COLO668 (cell line): ENCODE data around the gene ZNF225.
A peak's percentile ranks its signal among the peaks of the same experiment; 100 is the strongest.
"Not testable (repeated sequence)": the region's sequence is repeated elsewhere in the genome, so short reads cannot be mapped to it uniquely, and the experiment has no call there.

Experiments used
- DNase-seq: peaks from one replicate; lab custom pipeline; 2025; ENCODE audit not compliant: unreplicated experiment; lab: John Stamatoyannopoulos, UW

The ZNF225 gene

GRCh38 chr19:44113138-44113783 lies at the start of gene ZNF225:
TSS of gene ZNF225 (plus strand) at chr19:44113399. CDS start at chr19:44115828, 2,429 bp downstream.
- peak; percentile 93 for DNase-seq

- DNase-seq, result no peak
Observed at GRCh38 chr19:44066305-44066704, 46.9 kb upstream of the ZNF225 start.

DNA sequence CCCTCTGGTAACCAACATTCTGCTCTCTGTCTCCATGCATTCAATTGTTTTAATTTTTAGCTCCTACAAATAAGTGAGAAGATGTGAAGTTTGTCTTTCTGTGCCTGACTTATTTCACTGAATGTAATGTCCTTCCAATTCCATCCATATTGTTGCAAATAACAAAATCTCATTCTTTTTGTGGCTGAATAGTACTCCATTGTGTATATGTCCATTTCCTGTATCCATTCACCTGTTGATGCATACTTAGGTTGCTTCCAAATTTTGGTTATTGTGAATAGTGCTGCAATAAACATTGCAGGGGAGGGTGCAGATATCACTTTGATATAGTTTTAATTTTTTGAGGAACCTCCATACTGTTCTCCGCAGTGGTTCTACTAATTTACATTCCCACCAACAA lies 43.8 kb upstream of the ZNF225 start:
- DNase-seq, result no peak

DNA sequence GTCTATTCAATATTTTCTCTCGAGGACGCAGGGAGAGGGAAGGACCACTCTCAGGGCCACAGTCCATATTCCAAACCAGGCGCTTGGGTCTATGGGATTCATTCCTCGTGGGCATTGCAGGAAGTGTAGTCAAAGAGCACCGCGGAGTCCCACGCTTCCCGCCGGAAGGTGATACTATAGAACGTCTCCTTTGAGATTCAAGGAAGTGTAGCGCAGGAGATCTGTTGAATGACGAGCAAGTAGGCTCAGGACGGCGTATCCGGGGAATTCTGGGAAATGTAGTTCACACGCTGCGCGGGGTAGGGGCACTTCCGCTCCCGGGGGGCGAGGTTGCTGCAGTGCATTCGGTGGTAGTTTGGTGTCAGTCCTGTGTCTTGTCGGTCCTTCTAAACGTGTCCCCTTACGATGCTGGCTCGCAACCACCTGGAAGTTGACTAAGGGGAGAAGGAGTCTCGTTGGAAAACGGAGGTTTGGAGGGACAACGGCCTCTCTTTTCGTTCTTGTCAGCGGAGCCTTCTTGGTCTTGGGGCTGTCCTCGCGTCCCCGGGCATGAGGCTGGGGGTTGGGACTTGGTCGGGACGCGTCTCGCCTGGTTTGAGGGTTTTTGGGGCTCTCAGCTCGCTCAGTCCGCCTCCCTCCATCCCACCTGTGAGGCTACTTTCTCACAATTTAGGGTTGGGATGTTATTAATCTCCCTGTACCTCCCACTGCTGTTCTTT lies 41.2 kb upstream of the ZNF225 start, which contains the start of gene ZNF284:
ZNF284 (plus strand) TSS at position 336 of the 719 bp plus-strand sequence. CDS start 4,231 bp downstream, outside the sequence.
- DNase-seq, result peak; percentile 81

- peak; percentile 10 for DNase-seq
Observed at GRCh38 chr19:44072543-44073401, 40.4 kb upstream of the ZNF225 start.

- DNase-seq, result no peak
Observed at GRCh38 chr19:44076325-44076724, 36.9 kb upstream of the ZNF225 start.

DNA sequence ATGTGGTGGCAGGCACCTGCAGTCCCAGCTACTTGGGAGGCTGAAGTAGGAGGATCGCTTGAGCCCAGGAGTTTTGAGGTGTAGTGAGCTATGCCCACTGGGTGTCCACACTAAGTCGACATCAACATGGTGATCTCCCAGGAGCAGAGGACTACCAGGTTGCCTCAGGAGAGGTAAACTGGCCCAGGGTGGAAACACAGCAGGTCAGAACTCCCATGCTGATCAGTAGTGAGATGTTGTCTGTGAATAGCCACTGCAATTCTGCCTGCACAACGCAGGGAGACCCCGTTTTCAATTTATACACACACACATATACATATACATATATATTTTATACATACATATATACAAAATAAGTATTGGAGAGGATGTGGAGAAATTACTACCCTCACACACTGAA lies 21.1 kb upstream of the ZNF225 start:
- DNase-seq, result no peak

DNA sequence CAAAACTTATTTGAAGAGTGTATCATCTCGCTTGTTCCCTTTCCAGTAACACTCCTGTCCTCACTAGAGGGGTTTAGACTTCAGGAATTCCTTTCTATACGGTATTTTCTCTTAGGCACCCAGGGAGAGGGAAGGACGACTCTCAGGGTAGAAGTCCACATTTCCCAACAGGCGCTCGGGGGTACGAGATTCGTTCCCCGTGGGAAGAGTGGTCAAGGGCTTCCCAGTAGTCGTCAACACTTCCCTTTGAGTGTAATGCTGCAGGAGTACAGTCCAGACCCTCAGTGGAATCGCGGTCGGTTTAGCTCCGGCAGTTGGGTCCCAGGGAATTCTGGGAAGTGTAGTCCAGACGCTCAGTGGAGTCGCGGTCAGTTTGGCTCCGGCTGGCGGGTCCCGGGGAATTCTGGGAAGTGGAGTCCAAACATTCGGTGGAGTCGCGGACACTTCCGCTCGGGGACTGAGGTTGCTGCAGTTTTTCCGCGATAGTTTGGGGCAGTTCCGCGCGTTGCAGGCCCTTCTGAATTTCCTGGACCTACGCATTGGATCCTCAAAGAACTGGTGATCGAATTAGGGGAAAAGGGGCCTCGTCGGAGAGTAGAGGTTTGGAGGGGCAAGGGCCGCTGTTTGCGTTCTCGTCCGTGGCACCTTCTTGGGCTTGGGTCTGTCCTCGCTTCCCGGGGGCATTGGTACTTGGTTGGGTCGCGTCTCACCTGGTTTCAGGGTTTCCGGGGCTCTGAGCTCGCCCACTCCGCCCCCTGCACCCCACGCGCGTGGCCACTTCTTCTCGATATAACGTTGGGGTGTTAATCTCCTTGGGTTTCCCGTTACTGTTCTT lies 19.1 kb upstream of the ZNF225 start, which contains the start of gene ZNF224:
ZNF224 (plus strand) TSS at position 431 of the 835 bp plus-strand sequence. CDS start 3,513 bp downstream, outside the sequence.
- peak; percentile 89 for DNase-seq

DNA sequence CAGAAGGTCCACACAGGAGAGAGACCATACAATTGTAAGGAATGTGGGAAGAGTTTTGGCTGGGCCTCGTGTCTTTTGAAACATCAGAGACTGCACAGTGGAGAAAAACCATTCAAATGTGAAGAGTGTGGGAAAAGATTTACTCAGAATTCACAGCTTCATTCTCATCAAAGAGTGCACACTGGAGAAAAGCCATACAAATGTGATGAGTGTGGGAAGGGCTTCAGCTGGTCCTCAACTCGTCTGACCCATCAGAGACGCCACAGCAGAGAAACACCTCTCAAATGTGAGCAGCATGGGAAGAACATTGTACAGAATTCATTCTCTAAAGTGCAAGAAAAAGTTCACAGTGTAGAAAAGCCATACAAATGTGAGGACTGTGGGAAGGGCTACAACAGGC lies 5.4 kb upstream of the ZNF225 start:
- DNase-seq, result no peak

DNA sequence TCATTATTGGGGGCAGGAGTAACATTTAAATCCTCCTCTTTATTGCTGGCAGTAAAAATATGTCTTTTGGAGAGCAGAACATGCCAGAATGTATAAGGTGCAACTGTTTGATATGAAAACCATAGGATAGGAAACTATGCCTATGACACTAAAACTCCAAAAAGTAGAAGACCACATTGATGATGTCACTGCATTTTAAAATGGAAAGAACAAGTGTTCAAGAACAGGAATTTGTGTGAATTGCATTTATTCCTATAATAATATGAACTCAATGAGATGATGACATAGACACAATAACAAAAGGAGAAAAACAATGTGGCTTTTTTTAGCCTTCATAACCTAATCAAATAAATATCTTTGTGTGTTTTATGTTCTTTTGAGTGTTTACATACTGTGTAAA lies 3.7 kb upstream of the ZNF225 start:
- DNase-seq, result no peak

- DNase-seq, result no peak
Observed at GRCh38 chr19:44111910-44112463, 1.2 kb upstream of the ZNF225 start.

GRCh38 chr19:44112802-44113137 lies 429 bp upstream of the ZNF225 start:
- no peak for DNase-seq

DNA sequence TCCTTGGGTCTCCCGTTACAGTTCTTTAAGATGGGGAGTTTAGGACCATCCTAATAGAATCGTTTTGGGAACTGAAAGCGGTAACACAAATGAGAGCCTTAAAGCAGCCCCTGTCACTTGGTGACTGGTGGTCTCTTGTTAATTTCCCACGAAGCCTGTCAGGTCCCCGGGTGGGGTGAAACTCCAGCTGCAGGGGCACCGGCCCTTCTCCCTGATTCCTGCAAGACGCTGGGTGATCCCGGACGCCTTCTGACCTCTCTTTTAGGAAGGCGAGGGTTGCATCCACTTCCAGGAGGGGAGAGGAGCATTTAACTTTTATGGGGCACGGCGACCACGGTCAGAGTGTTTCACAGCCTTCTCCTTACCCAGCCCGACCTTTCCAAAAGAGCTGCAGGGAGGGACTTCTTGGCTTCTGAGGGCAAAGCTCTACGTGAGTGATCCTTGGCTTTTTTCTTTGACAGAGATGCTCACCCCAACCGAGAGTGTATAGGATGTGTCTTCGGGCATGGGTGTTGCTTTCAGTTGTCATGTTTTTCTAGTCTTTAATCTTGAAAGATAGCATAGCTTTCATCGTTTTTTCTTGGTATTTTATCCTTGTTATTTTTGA lies 688 bp downstream of the ZNF225 start:
- DNase-seq, result no peak

DNA sequence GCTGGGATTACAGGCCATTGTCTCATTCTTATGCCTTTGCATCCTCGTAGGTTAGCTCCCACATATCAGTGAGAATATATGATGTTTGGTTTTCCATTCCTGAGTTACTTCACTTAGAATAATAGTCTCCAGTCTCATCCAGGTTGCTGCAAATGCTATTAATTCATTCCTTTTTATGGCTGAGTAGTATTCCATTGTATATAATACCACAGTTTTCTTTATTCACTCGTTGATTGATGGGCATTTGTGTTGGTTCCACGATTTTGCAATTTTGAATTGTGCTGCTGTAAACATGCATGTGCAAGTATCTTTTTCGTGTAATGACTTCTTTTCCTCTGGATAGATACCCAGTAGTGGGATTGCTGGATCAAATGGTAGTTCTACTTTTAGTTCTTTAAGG lies 8.0 kb downstream of the ZNF225 start:
- not testable (repeated sequence) for DNase-seq

DNA sequence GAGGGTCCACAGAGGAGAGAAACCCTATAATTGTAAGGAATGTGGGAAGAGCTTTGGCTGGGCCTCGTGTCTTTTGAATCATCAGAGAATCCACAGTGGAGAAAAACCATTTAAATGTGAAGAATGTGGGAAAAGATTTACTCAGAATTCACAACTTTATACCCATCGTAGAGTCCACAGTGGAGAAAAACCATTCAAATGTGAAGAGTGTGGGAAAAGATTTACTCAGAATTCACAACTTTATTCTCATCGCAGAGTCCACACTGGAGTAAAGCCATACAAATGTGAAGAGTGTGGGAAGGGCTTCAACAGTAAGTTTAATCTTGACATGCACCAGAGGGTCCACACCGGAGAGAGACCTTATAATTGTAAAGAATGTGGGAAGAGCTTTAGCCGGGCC lies 18.8 kb downstream of the ZNF225 start:
- no peak for DNase-seq

GRCh38 chr19:44141191-44142058 lies 28.2 kb downstream of the ZNF225 start, which contains the start of gene ZNF234:
TSS of gene ZNF234 (plus strand) at chr19:44141554. CDS start at chr19:44144633, 3,079 bp downstream.
- DNase-seq, result peak; percentile 75

GRCh38 chr19:44142059-44142433 lies 28.8 kb downstream of the ZNF225 start:
- DNase-seq, result peak; percentile 20

- DNase-seq, result no peak
Observed at GRCh38 chr19:44149776-44150175, 36.6 kb downstream of the ZNF225 start.

DNA sequence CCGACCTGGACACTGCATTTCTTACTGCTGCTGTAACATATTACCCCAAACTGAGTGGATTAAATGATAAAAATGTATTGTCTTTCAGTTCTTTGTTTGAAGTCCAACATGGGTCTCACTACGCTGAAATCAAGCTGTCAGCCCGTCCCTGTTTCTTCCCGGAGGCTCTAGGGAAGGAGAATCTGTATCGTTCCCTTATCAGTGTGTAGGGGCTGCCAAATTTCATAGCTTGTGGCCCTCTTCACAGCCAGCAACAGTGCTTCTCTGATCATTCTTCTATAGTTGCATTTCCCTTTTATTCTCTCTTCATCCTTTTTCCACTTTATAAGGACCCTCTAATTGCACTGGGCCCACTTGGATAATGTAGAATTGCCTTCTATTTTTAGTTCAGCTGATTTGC lies 38.3 kb downstream of the ZNF225 start:
- no peak for DNase-seq
